ENCODE measurements around the gene ZNF500.

The ZNF500 gene

DNA sequence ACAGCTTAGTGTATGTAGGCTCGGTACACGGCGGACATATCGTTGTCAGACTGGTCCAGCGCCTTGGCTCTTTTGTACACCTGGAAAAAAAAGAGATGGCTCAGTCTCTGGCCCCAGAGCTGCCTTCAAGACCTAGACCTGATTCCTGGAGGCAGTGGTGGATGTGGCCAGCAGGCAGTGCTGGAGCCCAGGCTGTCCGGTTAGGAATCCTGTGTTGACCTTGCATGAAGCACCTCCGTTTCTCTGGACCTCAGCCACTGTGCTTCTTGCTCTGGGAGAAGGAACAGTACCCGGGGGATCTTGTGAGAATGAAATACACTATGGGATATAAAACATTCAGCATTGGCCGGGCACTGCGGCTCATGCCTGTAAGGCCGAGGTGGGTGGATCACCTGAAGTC is 38.3 kb upstream of the ZNF500 start:
- TF ChIP-seq ZFX (IDR thresholded peaks at IDR 0.05), result no peak
- TF ChIP-seq, protein P1, sequence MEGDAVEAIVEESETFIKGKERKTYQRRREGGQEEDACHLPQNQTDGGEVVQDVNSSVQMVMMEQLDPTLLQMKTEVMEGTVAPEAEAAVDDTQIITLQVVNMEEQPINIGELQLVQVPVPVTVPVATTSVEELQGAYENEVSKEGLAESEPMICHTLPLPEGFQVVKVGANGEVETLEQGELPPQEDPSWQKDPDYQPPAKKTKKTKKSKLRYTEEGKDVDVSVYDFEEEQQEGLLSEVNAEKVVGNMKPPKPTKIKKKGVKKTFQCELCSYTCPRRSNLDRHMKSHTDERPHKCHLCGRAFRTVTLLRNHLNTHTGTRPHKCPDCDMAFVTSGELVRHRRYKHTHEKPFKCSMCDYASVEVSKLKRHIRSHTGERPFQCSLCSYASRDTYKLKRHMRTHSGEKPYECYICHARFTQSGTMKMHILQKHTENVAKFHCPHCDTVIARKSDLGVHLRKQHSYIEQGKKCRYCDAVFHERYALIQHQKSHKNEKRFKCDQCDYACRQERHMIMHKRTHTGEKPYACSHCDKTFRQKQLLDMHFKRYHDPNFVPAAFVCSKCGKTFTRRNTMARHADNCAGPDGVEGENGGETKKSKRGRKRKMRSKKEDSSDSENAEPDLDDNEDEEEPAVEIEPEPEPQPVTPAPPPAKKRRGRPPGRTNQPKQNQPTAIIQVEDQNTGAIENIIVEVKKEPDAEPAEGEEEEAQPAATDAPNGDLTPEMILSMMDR (conservative IDR thresholded peaks at IDR 0.05), result no peak
- no peak overlapping the region for H3K27ac ChIP-seq

DNA sequence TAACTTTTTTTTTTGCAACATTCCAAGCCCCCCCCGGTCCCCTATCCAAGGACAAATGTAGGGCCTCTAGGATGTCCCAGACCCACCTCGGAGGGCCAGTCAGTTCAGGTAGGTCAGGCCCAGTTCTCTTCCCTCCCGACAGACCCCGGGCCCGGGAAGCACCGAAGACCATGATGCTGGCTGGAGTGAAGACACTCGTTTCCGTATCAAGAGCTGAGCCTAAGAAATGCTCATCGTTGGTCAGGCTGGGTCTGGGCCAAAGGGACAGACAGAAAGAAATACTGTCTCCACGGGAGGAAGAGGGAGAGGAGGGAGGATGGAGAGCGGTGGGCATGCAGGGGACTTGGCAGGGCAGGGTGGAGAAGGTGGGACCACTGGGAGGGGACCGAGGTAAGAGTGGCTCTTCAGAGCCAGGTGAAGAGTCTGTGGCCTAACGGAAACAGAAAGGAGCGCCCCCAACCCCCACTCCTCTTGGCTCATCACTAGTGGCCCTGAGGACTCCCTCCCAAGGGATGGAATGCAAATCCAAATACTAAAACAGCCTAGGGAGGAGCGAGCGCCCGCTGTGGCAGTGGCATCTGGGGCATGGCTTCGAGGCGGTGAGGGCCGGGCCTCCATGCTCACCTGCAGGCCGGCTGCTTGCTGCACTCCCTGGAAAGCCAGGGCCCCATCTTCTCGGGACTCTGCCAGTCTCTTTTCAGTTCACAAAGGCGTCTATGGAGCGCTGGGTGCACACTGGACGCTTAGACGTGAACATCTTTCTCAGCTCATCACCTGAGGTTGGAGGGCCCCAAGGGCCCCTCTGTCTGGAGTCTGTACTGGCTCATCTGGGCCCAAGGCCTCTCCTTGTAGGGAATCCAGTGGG is 37.2 kb upstream of the ZNF500 start:
- H3K27ac ChIP-seq, result no peak overlapping the region
- TF ChIP-seq ZFX (IDR thresholded peaks at IDR 0.05), result no peak
- TF ChIP-seq, protein P1 (conservative IDR thresholded peaks at IDR 0.05), result no peak

DNA sequence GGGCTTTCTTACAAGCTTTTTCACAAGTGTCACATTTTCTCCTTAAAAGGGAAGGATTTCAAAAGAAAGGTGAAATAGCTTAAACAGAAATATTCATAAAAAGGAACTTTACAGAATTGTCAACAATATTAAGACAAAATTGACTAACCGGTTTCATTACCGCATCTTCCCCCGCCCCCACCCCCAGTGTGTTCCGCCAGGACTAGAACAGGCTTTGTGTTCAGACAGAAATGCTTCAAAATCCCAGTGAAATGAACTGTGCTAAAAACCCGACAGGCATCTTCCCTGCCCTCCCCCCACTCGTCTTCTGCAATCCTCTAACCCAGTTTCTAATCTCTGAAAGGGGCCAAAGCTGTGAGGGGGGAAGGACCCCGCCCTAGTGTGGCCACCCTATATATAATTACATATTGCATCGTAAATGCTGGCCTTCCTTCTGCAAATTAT is 36.5 kb upstream of the ZNF500 start:
- peak overlapping the region; percentile 83; the same call in 1 of the 2 replicates for H3K27ac ChIP-seq
- no peak for TF ChIP-seq ZFX (IDR thresholded peaks at IDR 0.05)
- TF ChIP-seq, protein P1 (conservative IDR thresholded peaks at IDR 0.05), result no peak

DNA sequence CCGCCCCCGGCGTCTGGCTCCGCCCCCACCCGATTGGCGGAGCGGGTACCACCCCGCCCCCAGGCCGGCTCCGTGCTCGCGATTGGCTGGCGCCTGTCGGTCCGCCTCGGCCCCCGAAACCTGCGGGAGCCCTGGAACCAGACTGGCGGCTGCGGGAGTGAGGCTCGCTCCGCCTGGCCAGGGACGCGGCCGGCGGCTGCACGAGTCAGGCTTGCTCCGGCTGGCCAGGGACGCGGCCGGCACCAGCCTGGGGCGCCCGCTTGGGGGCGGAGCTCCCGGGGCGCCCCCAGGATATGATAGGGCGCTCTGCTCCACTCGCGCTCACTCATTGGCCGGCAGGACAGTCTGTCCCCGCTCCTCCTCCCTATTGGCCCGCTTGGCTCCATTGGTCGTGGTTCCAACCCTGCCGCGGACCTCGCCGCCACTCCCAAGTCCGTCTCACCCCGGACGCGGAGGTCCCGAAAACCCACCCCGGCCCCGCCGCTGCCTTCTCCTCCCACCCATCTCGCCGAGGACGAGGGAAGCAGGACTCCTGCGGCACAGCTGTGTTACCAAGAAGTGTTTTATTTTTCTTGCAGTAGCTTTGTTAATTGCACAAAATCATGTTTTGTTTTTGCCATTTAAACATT is 35.8 kb upstream of the ZNF500 start:
- TF ChIP-seq, protein P1 (conservative IDR thresholded peaks at IDR 0.05), result no peak
- TF ChIP-seq ZFX (IDR thresholded peaks at IDR 0.05), result no peak
- H3K27ac ChIP-seq, result peak overlapping the region; percentile 83

DNA sequence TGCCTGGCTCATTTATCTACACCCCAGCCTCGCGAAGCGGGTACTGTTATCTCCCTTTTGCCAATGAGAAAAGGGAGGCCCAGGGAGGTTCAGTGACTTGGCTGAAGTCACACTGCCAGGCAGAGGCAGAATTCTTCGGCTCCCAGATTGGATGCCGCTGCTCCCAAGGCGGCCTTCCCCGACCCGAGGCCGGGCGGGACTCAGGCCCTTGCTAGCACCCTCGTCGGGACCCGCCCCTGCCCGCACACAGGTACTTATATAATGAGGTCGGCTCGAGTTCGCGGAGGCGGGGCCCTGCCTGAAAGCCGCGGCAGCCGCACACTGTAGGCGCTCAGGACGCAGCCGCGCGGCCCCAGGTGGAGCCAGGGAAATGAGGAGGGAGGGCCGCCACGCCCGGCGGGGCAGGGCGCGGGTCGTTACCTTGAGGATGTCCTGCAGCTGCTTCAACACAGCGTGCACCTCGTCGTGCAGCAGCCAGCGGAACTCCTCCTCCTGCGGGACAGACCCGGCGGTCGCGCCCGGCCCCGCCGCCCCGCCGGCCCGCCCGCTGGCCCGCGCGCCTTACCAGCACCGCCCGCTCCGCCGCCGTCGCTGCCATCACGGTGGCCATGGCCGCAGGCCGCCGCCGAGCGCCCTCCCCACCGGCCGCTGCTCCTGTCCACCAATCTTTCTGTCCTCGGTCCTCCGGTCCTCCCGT is 35.1 kb upstream of the ZNF500 start, which contains the start of gene ROGDI:
ROGDI (minus strand) TSS at position 672 of the 697 bp plus-strand sequence; CDS start at position 610, 62 bp downstream.
- TF ChIP-seq, protein P1 (conservative IDR thresholded peaks at IDR 0.05), result no peak
- TF ChIP-seq ZFX (IDR thresholded peaks at IDR 0.05), result peak; percentile 23; the same call in 1 of the 2 replicates
- peak within 1 kb of the TSS; percentile 83 for H3K27ac ChIP-seq

DNA sequence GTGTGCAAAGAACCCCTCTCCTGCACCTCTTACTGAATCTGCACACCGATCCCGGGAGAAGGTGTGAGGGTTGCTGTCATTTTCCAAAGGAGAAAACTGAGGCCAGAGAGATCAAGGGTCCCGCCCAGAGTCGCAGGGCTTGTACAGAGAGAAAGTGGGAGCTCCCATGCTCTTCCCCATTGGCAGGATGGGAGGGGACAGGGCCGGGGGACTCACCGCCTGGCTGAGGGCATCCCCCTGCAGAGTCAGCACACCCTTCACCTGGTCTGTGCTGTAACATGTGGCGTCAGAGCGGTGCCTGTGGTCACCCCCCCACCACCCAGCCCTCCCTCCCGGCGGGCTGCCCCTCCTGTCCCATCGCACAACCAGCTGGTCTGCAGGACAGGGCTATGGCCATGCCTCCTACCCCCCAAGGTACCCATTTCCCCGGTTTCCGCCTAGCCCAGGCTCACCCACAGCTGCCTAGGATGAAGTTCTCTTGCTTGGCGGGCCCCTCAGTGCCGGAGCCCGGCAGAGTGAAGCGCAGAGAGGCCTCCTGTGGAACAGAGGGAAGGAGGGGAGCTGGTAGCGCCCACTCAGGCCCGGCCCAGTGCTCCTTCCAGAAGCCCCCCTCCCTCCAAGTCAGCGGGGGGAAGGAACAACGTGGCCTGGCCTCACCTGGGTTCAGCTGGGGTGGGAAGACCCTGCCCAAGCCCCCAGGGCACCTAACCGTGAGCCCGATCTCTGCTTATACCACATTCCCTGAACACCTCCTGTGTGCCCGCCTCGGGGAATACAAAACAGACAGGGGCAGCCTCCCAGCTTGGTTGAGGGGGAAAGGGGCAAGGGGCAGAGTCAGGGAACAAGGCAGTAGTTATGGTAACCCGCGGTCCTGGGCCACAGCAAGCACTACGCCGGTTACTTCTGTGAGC is 34.3 kb upstream of the ZNF500 start:
- TF ChIP-seq, protein P1 (conservative IDR thresholded peaks at IDR 0.05), result no peak
- TF ChIP-seq ZFX (IDR thresholded peaks at IDR 0.05), result no peak
- peak overlapping the region; percentile 83 for H3K27ac ChIP-seq
